DLD1 (cell line): ENCODE results near the gene TMEM8B.

ENCODE experiments used
- in situ Hi-C: cut with HindIII; loops from 2 replicates; pipeline ENCODE4 v1.10.0; 2017; ENCODE audit warnings: low sequenced_read_pairs

Gene TMEM8B

GRCh38 chr9:35839926-35840325 is 10.9 kb downstream of the TMEM8B start:
- in situ Hi-C loops = no loop called here

GRCh38 chr9:35840881-35841644 is 12.0 kb downstream of the TMEM8B start:
- in situ Hi-C loops = no loop called here

GRCh38 chr9:35841645-35841900 is 12.5 kb downstream of the TMEM8B start:
- in situ Hi-C loops = no loop called here

- in situ Hi-C loops = no loop called here
Observed at GRCh38 chr9:35842020-35842745, 13.2 kb downstream of the TMEM8B start.

- in situ Hi-C loops = no loop called here
Observed at GRCh38 chr9:35842795-35843194, 13.8 kb downstream of the TMEM8B start.

- in situ Hi-C loops = no loop called here
Observed at GRCh38 chr9:35844628-35845270, 15.7 kb downstream of the TMEM8B start.

GRCh38 chr9:35845824-35846771 is 17.1 kb downstream of the TMEM8B start:
- in situ Hi-C loops = no loop called here

GRCh38 chr9:35847792-35848572 is 19.0 kb downstream of the TMEM8B start:
- in situ Hi-C loops = no loop called here

- in situ Hi-C loops = no loop called here
Observed at GRCh38 chr9:35852267-35852815, 23.3 kb downstream of the TMEM8B start.

GRCh38 chr9:35852876-35853865 is 24.1 kb downstream of the TMEM8B start:
- in situ Hi-C loops = no loop called here

GRCh38 chr9:35854091-35854762 is 25.2 kb downstream of the TMEM8B start:
- in situ Hi-C loops = no loop called here

- in situ Hi-C loops = no loop called here
Observed at GRCh38 chr9:35856206-35856605, 27.2 kb downstream of the TMEM8B start.

- in situ Hi-C loops = no loop called here
Observed at GRCh38 chr9:35856882-35857281, 27.9 kb downstream of the TMEM8B start.

- in situ Hi-C loops = no loop called here
Observed at GRCh38 chr9:35858458-35858857, 29.4 kb downstream of the TMEM8B start.

- in situ Hi-C loops = no loop called here
Observed at GRCh38 chr9:35859310-35859989, 30.4 kb downstream of the TMEM8B start.

GRCh38 chr9:35859990-35860339 is 30.9 kb downstream of the TMEM8B start:
- in situ Hi-C loops = no loop called here

GRCh38 chr9:35861161-35861897 is 32.3 kb downstream of the TMEM8B start:
- in situ Hi-C loops = no loop called here
